Measurements from ENCODE around the gene FRAT1. TPM values are rescaled to one million over a fixed set of nuclear protein-coding genes. Genes with fewer than 3 reads are reported as not detected.

Gene FRAT1
- total and polyA plus RNA-seq, 11 donors: 1.1 to 5.2 (median 4.3) TPM

DNA sequence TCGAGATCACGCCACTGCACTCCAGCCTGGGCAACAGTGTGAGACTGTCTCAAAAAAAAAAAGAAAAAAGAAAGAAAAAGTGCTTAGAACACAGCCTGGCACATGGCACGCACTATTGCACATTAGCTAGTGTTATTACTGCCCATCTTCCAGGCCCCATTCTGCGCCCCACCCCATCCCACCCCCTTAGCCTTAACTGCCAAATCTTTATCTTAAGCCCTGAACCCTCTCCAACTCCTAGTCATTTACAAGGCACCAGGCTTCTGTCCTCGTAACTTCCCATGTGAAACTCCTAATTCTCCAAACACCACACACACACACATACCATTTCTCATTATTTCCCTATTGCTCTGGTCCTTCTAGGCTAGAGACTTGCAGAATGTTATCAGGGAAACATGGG, 10.7 kb downstream of the FRAT1 start:
- Histone ChIP-seq H3K27me3 (no peaks in the 10 kb centered on the region), H3K4me3 (no peak overlapping the region), H3K27ac (no peak overlapping the region), H3K9me3 (no peaks in the 10 kb centered on the region), H3K4me1 (peaks cover 2 to 66% (median 27%) of the 10 kb centered on the region in 12 donors), H3K36me3 (peaks cover 0 to 21% (median 15%) of the 10 kb centered on the region in 9 donors)
- ATAC-seq (no peak), DNase-seq (no peak)
- intact Hi-C loops (cut with DNase I): loop anchor here in 8 of 10 donors (5.0 to 10.0 kb wide), 4 partner anchors 37 to 55 kb away; partner anchors contain the start of gene ARHGAP19 (in 5 of the 8)
- TF ChIP-seq, protein P1, sequence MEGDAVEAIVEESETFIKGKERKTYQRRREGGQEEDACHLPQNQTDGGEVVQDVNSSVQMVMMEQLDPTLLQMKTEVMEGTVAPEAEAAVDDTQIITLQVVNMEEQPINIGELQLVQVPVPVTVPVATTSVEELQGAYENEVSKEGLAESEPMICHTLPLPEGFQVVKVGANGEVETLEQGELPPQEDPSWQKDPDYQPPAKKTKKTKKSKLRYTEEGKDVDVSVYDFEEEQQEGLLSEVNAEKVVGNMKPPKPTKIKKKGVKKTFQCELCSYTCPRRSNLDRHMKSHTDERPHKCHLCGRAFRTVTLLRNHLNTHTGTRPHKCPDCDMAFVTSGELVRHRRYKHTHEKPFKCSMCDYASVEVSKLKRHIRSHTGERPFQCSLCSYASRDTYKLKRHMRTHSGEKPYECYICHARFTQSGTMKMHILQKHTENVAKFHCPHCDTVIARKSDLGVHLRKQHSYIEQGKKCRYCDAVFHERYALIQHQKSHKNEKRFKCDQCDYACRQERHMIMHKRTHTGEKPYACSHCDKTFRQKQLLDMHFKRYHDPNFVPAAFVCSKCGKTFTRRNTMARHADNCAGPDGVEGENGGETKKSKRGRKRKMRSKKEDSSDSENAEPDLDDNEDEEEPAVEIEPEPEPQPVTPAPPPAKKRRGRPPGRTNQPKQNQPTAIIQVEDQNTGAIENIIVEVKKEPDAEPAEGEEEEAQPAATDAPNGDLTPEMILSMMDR (IDR thresholded peaks at IDR 0.05): no peak
- no peak for TF ChIP-seq POLR2A (IDR thresholded peaks at IDR 0.05)
- WGBS, 4 donors: 78 to 82% (median 81%) methylated on average over 5 of the region's 5 CpGs

DNA sequence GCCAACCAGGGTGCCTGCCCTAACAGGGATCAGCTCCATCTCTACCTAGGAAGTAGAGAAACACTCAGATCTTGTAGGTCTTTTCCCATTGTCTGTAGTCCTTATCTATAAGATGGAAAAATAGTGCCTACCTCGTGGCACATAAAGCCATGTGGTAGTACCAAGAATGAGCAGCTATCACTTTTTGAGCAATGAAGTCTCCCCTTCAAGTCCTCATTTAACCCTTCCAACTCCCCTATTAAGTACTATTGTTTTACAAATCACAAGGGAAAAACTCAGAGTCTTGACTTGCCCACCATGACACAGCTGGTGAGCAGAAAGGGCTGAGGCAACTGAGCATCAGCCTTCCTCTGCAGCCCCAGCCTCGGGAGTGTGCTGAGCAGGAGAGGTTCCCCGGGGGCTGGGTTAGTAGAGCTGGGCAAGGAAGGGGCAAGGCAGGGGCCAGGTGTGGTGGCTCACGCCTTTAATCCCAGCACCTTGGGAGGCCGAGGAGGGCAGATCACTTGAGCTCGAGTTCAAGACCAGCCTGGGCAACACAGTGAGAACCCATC, 12.2 kb downstream of the FRAT1 start:
- TF ChIP-seq POLR2A (IDR thresholded peaks at IDR 0.05): no peak
- TF ChIP-seq, protein P1 (IDR thresholded peaks at IDR 0.05): no peak
- no peaks in the 10 kb centered on the region for H3K27me3 ChIP-seq
- H3K4me1 ChIP-seq: peaks cover 2 to 76% (median 30%) of the 10 kb centered on the region in 12 donors
- H3K9me3 ChIP-seq: no peaks in the 10 kb centered on the region
- intact Hi-C loops (cut with DNase I): loop anchor here in 6 of 10 donors (5.0 kb wide), 3 partner anchors 39 to 54 kb away; partner anchors contain the start of gene ARHGAP19 (in 4 of the 6)
- ATAC-seq (no peak), DNase-seq (no peak)
- peaks cover 0 to 21% (median 15%) of the 10 kb centered on the region in 9 donors for H3K36me3 ChIP-seq
- peak overlapping the region in 6 of 12 donors; percentile 68 to 97 (median 90) for H3K4me3 ChIP-seq
- H3K27ac ChIP-seq: peak overlapping the region in 4 of 12 donors; percentile 26 to 97 (median 88)
- 64 to 76% (median 69%) methylated on average over 6 of the region's 6 CpGs for whole genome bisulfite sequencing, 4 donors

DNA sequence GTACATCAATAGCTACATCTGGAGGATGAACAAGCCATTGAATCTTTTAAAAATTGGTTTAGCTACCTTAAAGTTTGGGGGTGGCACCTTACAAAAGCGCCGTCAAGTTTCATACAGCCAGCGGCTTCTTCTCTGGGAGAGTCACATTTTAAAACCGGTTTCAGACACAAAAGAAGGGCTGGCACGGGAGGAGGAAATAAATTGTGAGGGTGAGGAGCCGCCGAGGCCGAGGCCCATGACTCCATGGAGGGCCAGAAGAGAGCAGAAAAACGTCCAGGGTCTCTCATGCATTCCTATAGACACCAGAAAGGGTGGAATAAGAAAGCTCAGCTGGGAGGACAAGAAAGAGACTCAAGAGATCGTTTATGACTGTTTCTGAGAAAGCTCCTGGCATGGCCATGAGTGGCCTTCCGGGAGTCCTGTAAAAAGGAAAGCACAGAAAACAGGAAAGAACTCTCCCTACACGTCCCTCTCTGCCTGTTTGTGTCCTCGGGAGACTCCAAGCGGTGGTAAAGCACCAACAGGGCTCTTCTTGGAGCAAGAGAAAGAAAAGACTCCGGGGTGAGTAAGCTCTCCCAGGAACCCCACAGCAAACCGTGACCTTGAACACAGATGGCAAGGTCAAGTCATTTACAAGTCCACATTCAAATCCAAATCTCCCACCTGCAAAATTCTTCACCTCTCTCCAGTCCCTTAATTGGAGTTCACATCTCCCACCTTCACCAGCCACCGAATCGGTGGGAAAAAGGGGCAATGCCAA, 13.7 kb downstream of the FRAT1 start:
- Histone ChIP-seq H3K4me3 (peak overlapping the region; percentile 67 to 100 (median 90)), H3K4me1 (peaks cover 2 to 79% (median 38%) of the 10 kb centered on the region in 12 donors), H3K27ac (peak overlapping the region; percentile 85 to 97 (median 94)), H3K27me3 (no peaks in the 10 kb centered on the region), H3K9me3 (no peaks in the 10 kb centered on the region), H3K36me3 (peaks cover 0 to 21% (median 15%) of the 10 kb centered on the region in 9 donors)
- intact Hi-C loops (cut with DNase I): loop anchor here in 9 of 10 donors (1.0 to 5.0 kb wide), 6 partner anchors 13 to 55 kb away; partner anchors contain the start of genes ARHGAP19 (in 4 of the 9) and FRAT1 (in 4 of the 9)
- no peak for TF ChIP-seq POLR2A (IDR thresholded peaks at IDR 0.05)
- TF ChIP-seq, protein P1 (IDR thresholded peaks at IDR 0.05): peak in 4 of 12 donors; percentile 42 to 55 (median 46)
- ATAC-seq: peak; percentile 25 to 63 (median 50)
- DNase-seq: peak in 4 of 5 donors; percentile 35 to 50 (median 41)
- 1 to 8% (median 5%) methylated on average over 18 of the region's 18 CpGs for WGBS, 4 donors

DNA sequence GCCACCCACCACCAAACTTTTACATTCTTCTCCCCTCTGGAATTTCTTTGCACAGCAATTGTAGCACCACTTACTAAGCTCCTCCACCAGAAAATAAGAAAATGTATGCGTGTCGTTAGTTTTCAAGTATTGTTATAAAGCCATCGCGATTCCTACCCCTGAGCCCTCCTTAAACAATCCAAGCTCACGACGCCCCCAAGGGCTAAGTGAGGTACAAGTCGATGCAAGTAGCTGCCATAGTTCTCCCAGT, 14.2 kb downstream of the FRAT1 start:
- Histone ChIP-seq H3K27me3 (no peaks in the 10 kb centered on the region), H3K4me3 (peak overlapping the region; percentile 67 to 100 (median 90)), H3K27ac (peak overlapping the region; percentile 85 to 97 (median 94)), H3K9me3 (no peaks in the 10 kb centered on the region), H3K36me3 (peaks cover 0 to 18% (median 12%) of the 10 kb centered on the region in 9 donors), H3K4me1 (peaks cover 2 to 80% (median 38%) of the 10 kb centered on the region in 12 donors)
- ATAC-seq (peak in 1 of 4 donors; percentile 0), DNase-seq (no peak)
- TF ChIP-seq, protein P1 (IDR thresholded peaks at IDR 0.05): no peak
- TF ChIP-seq POLR2A (IDR thresholded peaks at IDR 0.05): no peak
- intact Hi-C loops (cut with DNase I): loop anchor here in 9 of 10 donors (1.0 to 5.0 kb wide), 6 partner anchors 14 to 56 kb away; partner anchors contain the start of genes ARHGAP19 (in 4 of the 9) and FRAT1 (in 4 of the 9)
- 0 to 3% (median 1%) methylated on average over 7 of the region's 7 CpGs for WGBS, 4 donors
